Loucy (cell line): ENCODE data around the gene GMPPA.

Experiments
- EZH2phosphoT487 ChIP-seq: fragments of 200-600 bp; IDR thresholded peaks from 2 replicates; pipeline ENCODE4 v1.6.1; 2018; ENCODE audit warnings: antibody characterized with exemption, mild to moderate bottlenecking, moderate library complexity, borderline replicate concordance
- TF ChIP-seq, protein P1 (sequence below): fragments of 200-600 bp; sonication (generic); conservative IDR thresholded peaks from 2 replicates; pipeline ENCODE4 v1.5.1; 2014; ENCODE audit warnings: mild to moderate bottlenecking, antibody characterized with exemption, low read length

DNA sequence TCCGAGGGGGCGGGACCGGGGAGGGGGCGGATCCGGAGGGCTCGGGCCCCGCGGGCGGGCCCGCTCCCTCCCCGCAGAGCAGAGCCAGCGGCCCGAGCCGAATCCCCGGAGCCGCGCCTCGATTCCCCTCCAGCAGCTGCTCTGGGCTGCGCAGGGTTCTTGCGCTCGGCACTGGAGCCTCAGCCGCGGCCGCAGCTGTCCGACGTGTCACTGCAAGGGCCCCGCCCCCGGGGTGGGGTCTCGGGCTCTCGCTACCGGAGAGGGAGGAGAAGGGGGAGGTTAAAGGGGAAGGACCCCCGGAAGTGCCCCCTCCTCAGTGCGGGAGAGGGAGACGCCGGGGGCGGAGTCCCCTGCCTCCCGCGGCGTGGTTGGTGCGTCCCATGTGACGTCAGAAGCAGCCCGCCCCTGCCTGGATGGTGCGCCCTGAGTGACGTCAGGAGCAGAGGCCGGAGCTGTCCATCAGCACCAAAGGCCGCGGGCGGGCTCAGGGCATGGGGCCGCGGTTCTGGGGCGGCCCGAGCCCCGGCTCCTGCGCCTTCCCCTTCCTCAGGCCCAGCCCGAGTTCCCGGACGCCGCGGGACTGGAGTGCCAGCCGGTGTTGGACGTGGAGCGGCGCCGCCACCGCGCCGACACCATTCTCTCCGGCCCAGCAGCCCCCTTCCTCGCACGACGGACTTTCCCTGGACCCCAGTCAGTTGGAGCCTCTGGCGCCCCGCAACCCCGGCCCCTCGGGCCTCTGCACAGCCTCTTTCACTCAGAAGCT is 45.1 kb downstream of the GMPPA start, which contains the start of the genes CHPF and TMEM198:
- TF ChIP-seq, protein P1, sequence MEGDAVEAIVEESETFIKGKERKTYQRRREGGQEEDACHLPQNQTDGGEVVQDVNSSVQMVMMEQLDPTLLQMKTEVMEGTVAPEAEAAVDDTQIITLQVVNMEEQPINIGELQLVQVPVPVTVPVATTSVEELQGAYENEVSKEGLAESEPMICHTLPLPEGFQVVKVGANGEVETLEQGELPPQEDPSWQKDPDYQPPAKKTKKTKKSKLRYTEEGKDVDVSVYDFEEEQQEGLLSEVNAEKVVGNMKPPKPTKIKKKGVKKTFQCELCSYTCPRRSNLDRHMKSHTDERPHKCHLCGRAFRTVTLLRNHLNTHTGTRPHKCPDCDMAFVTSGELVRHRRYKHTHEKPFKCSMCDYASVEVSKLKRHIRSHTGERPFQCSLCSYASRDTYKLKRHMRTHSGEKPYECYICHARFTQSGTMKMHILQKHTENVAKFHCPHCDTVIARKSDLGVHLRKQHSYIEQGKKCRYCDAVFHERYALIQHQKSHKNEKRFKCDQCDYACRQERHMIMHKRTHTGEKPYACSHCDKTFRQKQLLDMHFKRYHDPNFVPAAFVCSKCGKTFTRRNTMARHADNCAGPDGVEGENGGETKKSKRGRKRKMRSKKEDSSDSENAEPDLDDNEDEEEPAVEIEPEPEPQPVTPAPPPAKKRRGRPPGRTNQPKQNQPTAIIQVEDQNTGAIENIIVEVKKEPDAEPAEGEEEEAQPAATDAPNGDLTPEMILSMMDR: no peak
- no peak for TF ChIP-seq EZH2phosphoT487
